HG02938 (cell line): ENCODE results near the gene SLAMF7.

Source experiments
- ATAC-seq: cut with Tn5 transposase; IDR thresholded peaks from one replicate; pipeline ENCODE4 v1.9.1; 2021; ENCODE audit warnings: mild to moderate bottlenecking, moderate library complexity; ENCODE audit not compliant: unreplicated experiment

The SLAMF7 gene

GRCh38 chr1:160799641-160800040, 60.6 kb downstream of the SLAMF7 start:
- no peak for ATAC-seq

GRCh38 chr1:160800142-160800541, 61.1 kb downstream of the SLAMF7 start:
- ATAC-seq: no peak

- no peak for ATAC-seq
Observed at GRCh38 chr1:160800645-160801408, 61.8 kb downstream of the SLAMF7 start.

- no peak for ATAC-seq
Observed at GRCh38 chr1:160801836-160802580, 63.0 kb downstream of the SLAMF7 start.
